ENCODE results near the gene DGKE.
A peak's percentile ranks its signal among the peaks of the same experiment; 100 is the strongest.

DNA sequence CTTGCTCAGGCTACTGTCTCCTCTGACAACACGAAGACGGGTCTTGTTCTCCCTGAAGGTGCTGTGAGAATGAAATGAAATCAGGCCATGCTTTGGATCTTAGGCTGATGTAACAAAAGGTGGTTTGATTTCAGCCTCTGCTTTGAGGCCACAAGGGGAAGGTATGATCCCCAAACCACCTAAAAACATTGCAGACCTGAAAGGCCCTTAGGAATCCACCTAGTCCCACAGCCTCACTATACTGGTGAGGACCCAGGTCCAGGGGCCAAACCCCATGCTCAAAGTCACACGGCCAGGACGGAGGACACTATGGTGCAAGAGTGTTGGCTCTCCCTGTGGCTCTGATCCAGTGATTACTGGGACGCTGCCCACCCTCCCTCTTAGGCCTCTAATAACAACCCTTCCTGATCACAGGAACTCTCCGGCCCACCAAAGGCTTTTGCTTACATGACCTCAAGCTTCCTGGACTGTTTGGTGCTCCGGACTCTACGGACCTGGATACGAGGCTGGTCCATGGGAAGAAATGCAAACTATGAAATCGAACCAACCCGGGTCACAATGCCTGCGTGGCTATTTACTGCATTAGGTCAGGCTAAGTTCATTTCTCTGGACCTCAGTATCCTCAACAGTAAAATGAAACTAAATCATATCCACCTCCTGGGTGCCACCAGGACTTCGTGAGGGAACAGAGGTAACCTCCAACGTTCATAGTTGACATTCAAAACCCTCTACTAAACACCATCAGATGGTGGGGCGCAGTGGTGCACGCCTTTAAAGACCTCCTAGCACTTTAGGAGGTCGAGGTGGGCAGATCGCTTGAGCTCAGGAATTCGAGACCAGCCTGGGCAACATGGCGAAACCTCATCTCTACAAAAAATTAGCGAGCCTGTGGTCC lies 78.4 kb downstream of the DGKE start:
- no peak for TF ChIP-seq CTCF (IDR thresholded peaks at IDR 0.05)
- peak in 1 of 4 donors; percentile 54 for TF ChIP-seq POLR2A (IDR thresholded peaks at IDR 0.05)
- no peak for TF ChIP-seq EP300 (IDR thresholded peaks at IDR 0.05)
- peak; percentile 45 to 48 for TF ChIP-seq POLR2AphosphoS5 (IDR thresholded peaks at IDR 0.05)
